ENCODE data around the gene IGFBP7. TPM values are rescaled to one million over a fixed set of nuclear protein-coding genes. Genes with fewer than 3 reads are reported as not detected.

The IGFBP7 gene, protein sequence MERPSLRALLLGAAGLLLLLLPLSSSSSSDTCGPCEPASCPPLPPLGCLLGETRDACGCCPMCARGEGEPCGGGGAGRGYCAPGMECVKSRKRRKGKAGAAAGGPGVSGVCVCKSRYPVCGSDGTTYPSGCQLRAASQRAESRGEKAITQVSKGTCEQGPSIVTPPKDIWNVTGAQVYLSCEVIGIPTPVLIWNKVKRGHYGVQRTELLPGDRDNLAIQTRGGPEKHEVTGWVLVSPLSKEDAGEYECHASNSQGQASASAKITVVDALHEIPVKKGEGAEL
- 851 and 1,319 TPM in 2 replicates for total RNA-seq

DNA sequence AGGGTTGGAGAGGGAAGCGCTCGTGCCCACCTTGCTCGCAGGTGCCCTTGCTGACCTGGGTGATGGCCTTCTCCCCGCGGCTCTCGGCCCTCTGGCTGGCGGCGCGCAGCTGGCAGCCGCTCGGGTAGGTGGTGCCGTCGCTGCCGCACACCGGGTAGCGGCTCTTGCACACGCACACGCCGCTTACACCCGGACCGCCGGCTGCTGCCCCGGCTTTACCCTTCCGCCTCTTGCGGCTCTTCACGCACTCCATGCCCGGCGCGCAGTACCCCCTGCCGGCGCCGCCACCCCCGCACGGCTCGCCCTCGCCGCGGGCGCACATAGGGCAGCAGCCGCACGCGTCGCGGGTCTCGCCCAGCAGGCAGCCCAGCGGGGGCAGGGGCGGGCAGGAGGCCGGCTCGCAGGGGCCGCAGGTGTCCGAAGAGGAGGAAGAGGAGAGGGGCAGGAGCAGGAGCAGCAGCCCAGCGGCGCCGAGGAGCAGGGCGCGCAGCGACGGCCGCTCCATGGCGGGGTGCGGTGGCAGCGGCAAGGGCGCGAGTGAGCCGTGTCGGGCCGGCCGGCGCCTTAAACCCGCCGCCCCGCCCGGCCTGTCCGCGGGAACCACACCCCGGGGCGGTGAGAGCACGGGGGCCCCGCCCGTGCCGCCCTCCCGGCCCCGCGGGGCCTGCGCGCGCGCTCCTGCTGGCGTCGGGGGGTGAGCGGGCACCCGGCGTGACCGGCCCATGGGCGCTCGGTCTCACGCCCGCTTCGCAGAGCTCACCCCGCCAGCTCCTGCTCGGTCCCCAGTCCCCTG lies at the start of gene IGFBP7:
IGFBP7 (minus strand) TSS at position 539 of the 793 bp plus-strand sequence; CDS start at position 505, 34 bp downstream.

Other genes starting within 250 kb of the IGFBP7 start
- 33.8 and 39.4 TPM in 2 replicates for gene REST, start 202.5 kb downstream of the IGFBP7 start, total RNA-seq
- gene NOA1, start 132.8 kb downstream of the IGFBP7 start, total RNA-seq: 16.5 and 22.6 TPM in 2 replicates
- 84.3 and 106 TPM in 2 replicates for gene POLR2B, start 131.5 kb downstream of the IGFBP7 start, total RNA-seq